A673 (cell line): Measurements from ENCODE around the gene TMEM235. TPM values are rescaled to one million over a fixed set of nuclear protein-coding genes. Genes with fewer than 3 reads are reported as not detected.

Experiments used
- BruUV-seq: library from RNA; stranded (reverse); fragments of 400-500 nt; replicated peaks from 2 replicates; lab custom pipeline; 2021; lab: Mats Ljungman, UMichigan
- CTCF ChIA-PET: fragments of 300-600 bp; sonication (Branson Sonifier 250); formaldehyde crosslinking; loops from one replicate; lab custom pipeline; 2022; ENCODE audit warnings: antibody characterized with exemption; lab: Charles Lee
- POLR2A ChIA-PET: fragments of 300-600 bp; sonication (Branson Sonifier 250); formaldehyde crosslinking; loops from one replicate; lab custom pipeline; 2022; ENCODE audit warnings: antibody characterized with exemption; ENCODE audit not compliant: low non-redundant PET; lab: Charles Lee
- DNase-seq: peaks from one replicate; pipeline ENCODE4 v3.0.0-alpha.2; 2015; ENCODE audit warnings: low spot score
- H3K27ac ChIP-seq: fragments of 200-600 bp; sonication (generic); 2 replicates; pipeline ENCODE4 v1.5.1; 2016; ENCODE audit warnings: mixed run types, low read depth, mild to moderate bottlenecking, mixed read lengths, antibody characterized with exemption, low read length; ENCODE audit not compliant: poor library complexity, severe bottlenecking
- H3K27me3 ChIP-seq: fragments of 200-600 bp; sonication (generic); replicated peaks from 2 replicates; pipeline ENCODE4 v1.6.1; 2017; ENCODE audit warnings: mixed run types, low read depth, mild to moderate bottlenecking, mixed read lengths, antibody characterized with exemption, low read length; ENCODE audit not compliant: insufficient read depth, poor library complexity
- H3K36me3 ChIP-seq: fragments of 200-600 bp; sonication (generic); 2 replicates; pipeline ENCODE4 v1.6.1; 2016; ENCODE audit warnings: mixed run types, mild to moderate bottlenecking, mixed read lengths, antibody characterized with exemption, low read length; ENCODE audit not compliant: insufficient read depth, poor library complexity, severe bottlenecking
- H3K4me1 ChIP-seq: fragments of 200-600 bp; sonication (generic); 2 replicates; pipeline ENCODE4 v1.6.1; 2017; ENCODE audit warnings: mixed run types, mild to moderate bottlenecking, mixed read lengths, antibody characterized with exemption, low read length; ENCODE audit not compliant: insufficient read depth, poor library complexity, severe bottlenecking
- H3K4me3 ChIP-seq: fragments of 200-600 bp; sonication (generic); 2 replicates; pipeline ENCODE4 v1.5.1; 2016; ENCODE audit warnings: low read depth, mixed run types, mild to moderate bottlenecking, mixed read lengths, low read length; ENCODE audit not compliant: poor library complexity, severe bottlenecking
- H3K9me3 ChIP-seq: fragments of 200-600 bp; sonication (generic); 2 replicates; pipeline ENCODE4 v1.6.1; 2016; ENCODE audit warnings: mixed run types, low read depth, mild to moderate bottlenecking, mixed read lengths, antibody characterized with exemption, low read length; ENCODE audit not compliant: poor library complexity, severe bottlenecking
- EZH2 ChIP-seq: fragments of 200-600 bp; sonication (generic); IDR thresholded peaks from 2 replicates; pipeline ENCODE4 v1.6.1; 2017; ENCODE audit warnings: borderline replicate concordance, low read depth, mild to moderate bottlenecking, mixed read lengths, antibody characterized with exemption, low read length; ENCODE audit not compliant: poor library complexity, severe bottlenecking
- intact Hi-C: fragments of 100-400 bp; cut with micrococcal nuclease; formaldehyde crosslinking; loops from one replicate; pipeline ENCODE4 v1.10.0; 2022; ENCODE audit not compliant: unreplicated experiment
- total RNA-seq: library from RNA; stranded (reverse); gene quantifications from 2 replicates; pipeline ENCODE4 v1.2.3, GENCODE V29; 2021
- TF ChIP-seq, protein P1 (sequence below): fragments of 300-800, 200-600 bp; sonication (generic); conservative IDR thresholded peaks from 2 replicates; pipeline ENCODE4 v1.5.1; 2017; ENCODE audit warnings: low read depth, mild to moderate bottlenecking, antibody characterized with exemption, low read length, moderate library complexity, mixed read lengths

TMEM235 gene
- total RNA-seq, 1 experiment from 2014 or later = not detected

DNA sequence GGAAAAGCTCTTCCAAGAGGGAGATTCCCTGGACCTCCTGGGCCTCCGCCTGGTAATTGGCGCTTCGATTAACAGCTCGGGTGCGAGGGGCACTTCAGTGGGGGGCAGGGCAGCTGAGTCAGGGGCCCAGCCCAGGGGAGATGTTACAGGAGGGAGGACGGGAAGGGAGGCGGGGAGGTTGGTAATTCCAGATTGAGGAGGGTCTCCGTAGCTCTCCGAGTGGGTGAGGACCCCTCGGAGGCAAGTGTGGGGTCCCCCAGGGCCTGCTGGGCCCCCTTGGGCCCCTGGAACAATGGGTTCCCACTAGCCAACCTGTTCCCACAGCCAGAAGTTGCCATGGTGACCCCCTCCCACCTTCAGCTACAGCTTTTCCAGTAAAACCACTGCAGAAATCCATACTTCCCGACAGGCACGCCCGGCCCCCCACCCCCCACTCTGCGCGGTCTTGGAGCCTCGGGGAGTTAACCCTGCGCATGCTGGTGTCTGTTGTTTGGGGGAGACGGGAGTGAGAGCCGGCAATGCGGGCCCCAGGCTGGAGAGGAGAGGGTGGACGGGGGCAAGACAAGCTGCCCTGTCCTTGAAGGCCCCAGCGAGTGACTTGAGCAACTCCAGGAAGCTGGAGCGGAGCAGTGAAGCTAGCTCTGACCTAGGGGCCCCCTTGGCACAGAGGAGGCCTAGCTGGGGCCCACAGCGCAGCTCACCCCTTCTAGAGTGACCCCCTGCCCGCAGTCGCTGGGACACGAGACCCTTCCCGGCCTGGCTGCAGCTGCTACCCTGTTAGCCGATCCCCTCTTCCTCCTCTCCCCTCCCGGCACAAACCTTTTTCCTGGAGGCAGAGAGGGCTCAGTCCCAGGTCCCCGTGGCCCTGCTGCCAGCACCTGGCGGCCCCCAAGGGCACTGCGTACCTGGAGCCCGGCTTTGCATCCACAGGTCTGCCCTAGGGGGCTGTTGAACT lies 37.8 kb downstream of the TMEM235 start:
- intact Hi-C loops = no loop called here
- POLR2A ChIA-PET = no interaction called here
- DNase-seq = no peak

DNA sequence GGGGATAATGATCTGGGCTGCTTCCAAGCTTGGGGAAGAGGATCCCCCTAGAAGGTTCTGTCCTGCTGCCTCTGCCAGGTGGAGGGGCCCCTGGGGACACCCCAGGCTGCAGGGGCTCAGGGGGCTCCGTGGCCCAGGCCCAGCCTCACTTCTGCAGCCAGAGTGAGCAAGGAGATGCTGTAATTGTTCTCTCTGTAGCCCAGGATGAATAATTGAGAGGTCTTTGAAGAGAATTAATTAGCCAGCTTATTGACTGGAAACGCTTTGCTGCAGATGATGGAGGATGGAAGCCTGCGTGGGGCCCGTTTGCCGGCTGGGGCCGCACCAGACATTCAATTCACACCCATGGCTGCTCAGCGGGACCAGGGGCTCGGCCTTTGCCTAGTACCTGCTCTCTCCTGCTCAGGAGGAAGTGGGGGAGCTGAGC lies 38.5 kb downstream of the TMEM235 start:
- CTCF ChIA-PET = no interaction called here
- Histone ChIP-seq H3K27me3 (no peaks in the 10 kb centered on the region), H3K9me3 (no peaks in the 10 kb centered on the region), H3K4me3 (no peak overlapping the region), H3K27ac (no peak overlapping the region), H3K4me1 (peaks cover 31% of the 10 kb centered on the region), H3K36me3 (no peaks in the 10 kb centered on the region)
- no TSS peak for BruUV-seq
- intact Hi-C loops = no loop called here
- POLR2A ChIA-PET = no interaction called here
- no peak for DNase-seq
- TF ChIP-seq, protein P1, sequence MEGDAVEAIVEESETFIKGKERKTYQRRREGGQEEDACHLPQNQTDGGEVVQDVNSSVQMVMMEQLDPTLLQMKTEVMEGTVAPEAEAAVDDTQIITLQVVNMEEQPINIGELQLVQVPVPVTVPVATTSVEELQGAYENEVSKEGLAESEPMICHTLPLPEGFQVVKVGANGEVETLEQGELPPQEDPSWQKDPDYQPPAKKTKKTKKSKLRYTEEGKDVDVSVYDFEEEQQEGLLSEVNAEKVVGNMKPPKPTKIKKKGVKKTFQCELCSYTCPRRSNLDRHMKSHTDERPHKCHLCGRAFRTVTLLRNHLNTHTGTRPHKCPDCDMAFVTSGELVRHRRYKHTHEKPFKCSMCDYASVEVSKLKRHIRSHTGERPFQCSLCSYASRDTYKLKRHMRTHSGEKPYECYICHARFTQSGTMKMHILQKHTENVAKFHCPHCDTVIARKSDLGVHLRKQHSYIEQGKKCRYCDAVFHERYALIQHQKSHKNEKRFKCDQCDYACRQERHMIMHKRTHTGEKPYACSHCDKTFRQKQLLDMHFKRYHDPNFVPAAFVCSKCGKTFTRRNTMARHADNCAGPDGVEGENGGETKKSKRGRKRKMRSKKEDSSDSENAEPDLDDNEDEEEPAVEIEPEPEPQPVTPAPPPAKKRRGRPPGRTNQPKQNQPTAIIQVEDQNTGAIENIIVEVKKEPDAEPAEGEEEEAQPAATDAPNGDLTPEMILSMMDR = no peak
- no peak for TF ChIP-seq EZH2

More for the DNA sequence above, 37.8 kb downstream of the TMEM235 start:
- CTCF ChIA-PET = interaction anchor here (0.5 to 0.6 kb wide), 2 partner anchors 18 to 268 kb away, joined by 3 to 10 read pairs; no protein-coding TSS in a partner anchor
- TF ChIP-seq EZH2 = no peak
- TF ChIP-seq, protein P1 = no peak
- H3K4me3 ChIP-seq = no peak overlapping the region
- no TSS peak for BruUV-seq
- H3K4me1 ChIP-seq = peaks cover 31% of the 10 kb centered on the region
- no peak overlapping the region for H3K27ac ChIP-seq
- no peaks in the 10 kb centered on the region for H3K36me3 ChIP-seq
- H3K9me3 ChIP-seq = no peaks in the 10 kb centered on the region
- H3K27me3 ChIP-seq = no peaks in the 10 kb centered on the region

DNA sequence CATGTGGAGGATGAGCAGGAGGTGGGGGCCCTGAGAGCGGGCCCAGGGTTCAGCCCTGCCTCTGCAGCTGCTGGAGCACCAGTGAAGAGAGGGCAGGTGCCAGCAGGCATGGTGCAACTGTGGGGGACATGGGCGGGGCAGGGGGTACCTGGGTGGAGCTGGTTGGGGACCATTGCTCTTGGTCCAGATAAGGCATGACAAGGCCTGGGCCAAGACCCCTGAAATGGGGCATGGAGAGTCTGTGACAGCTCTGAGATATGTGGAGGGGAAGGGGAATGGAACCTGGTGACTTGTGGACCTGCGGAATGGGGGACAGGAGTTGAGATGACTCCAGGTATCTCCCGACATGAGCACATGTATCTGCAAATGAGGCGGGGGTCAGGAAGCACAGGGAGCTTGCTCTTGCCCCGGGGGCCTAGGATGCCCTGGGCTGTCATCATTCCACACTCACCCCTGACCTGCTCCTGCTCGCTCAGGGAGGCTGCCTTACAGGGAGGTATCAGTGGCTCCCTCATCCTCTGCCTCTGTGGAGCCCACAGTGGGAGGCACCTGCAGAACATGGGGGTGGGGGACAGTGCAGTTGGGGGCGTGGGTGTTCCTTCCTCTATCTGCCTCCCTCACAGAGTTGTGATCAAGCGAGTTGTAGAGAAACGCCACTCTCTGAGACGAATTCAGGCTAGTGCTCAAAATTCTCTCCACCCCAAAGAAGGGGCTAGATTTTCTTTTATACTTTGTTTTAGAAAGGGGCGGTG lies 40.2 kb downstream of the TMEM235 start:
- no peak for TF ChIP-seq EZH2
- TF ChIP-seq, protein P1 = no peak
- ChIA-PET POLR2A (no interaction called here), CTCF (no interaction called here)
- Histone ChIP-seq H3K27ac (no peak overlapping the region), H3K27me3 (no peaks in the 10 kb centered on the region), H3K4me3 (no peak overlapping the region), H3K4me1 (peaks cover 31% of the 10 kb centered on the region), H3K9me3 (no peaks in the 10 kb centered on the region), H3K36me3 (no peaks in the 10 kb centered on the region)
- intact Hi-C loops = no loop called here
- DNase-seq = no peak
- no TSS peak for BruUV-seq
